Keratinocyte (primary cell): ENCODE measurements around the gene MGMT. TPM values are rescaled to one million over a fixed set of nuclear protein-coding genes. Genes with fewer than 3 reads are reported as not detected.

Experiments used
- DNase-seq: peaks from one replicate; pipeline ENCODE4 v3.0.0-alpha.2; 2011; ENCODE audit warnings: low read depth, missing footprints, low spot score
- FAIRE-seq: peaks from 2 replicates; lab custom pipeline; 2011; peaks lifted over from hg19 to GRCh38; lab: Jason Lieb, UNC
- H2AFZ ChIP-seq: 2 replicates; pipeline ENCODE4 v1.6.0; 2012; ENCODE audit warnings: low read length, control low read depth, inconsistent platforms; ENCODE audit not compliant: control insufficient read depth
- H3K27ac ChIP-seq: 2 replicates; pipeline ENCODE4 v1.5.1; 2011; ENCODE audit warnings: low read length; ENCODE audit not compliant: control insufficient read depth, insufficient read depth
- H3K27me3 ChIP-seq: 3 replicates; pipeline ENCODE4 v1.6.0; 2011; ENCODE audit warnings: low read length; ENCODE audit not compliant: control insufficient read depth, insufficient read depth; ENCODE audit errors: extremely low read depth
- H3K36me3 ChIP-seq, 2 experiments: 2 replicates in 1 of 2; 3 replicates in 1 of 2; pipeline ENCODE4 v1.5.1; 2011; ENCODE audit warnings: low read length in 2 of 2, mild to moderate bottlenecking in 1 of 2; ENCODE audit not compliant: control insufficient read depth in 2 of 2, insufficient read depth in 2 of 2; ENCODE audit errors: extremely low read depth in 1 of 2
- H3K4me1 ChIP-seq: 3 replicates; pipeline ENCODE4 v1.5.1; 2011; ENCODE audit warnings: low read length; ENCODE audit not compliant: control insufficient read depth, insufficient read depth; ENCODE audit errors: extremely low read depth
- H3K4me2 ChIP-seq: 3 replicates; pipeline ENCODE4 v1.6.0; 2011; ENCODE audit warnings: low read depth, low read length; ENCODE audit not compliant: control insufficient read depth, insufficient read depth; ENCODE audit errors: extremely low read depth
- H3K4me3 ChIP-seq, 3 experiments: fragments of 200-600 bp in 1 of 3; sonication (generic) in 1 of 3; 2 replicates in 2 of 3; 3 replicates in 1 of 3; pipeline ENCODE4 v1.5.1; 2011 to 2016; ENCODE audit warnings: low read length in 3 of 3, mild to moderate bottlenecking in 3 of 3, control low read depth in 2 of 3, inconsistent platforms in 1 of 3, low read depth in 1 of 3, mixed read lengths in 1 of 3, mixed run types in 1 of 3, moderate library complexity in 1 of 3; ENCODE audit not compliant: control insufficient read depth in 2 of 3, insufficient read depth in 2 of 3; ENCODE audit errors: extremely low read depth in 1 of 3
- H3K79me2 ChIP-seq: 2 replicates; pipeline ENCODE4 v1.6.0; 2012; ENCODE audit warnings: low read length; ENCODE audit not compliant: control insufficient read depth, insufficient read depth
- H3K9ac ChIP-seq: 3 replicates; pipeline ENCODE4 v1.6.0; 2011; ENCODE audit warnings: low read length; ENCODE audit not compliant: control insufficient read depth, insufficient read depth; ENCODE audit errors: extremely low read depth
- H3K9me1 ChIP-seq: 3 replicates; pipeline ENCODE4 v1.6.0; 2011; ENCODE audit warnings: low read length; ENCODE audit not compliant: control insufficient read depth, insufficient read depth; ENCODE audit errors: extremely low read depth
- H3K9me3 ChIP-seq: 2 replicates; pipeline ENCODE4 v1.5.1; 2012; ENCODE audit warnings: low read depth, low read length; ENCODE audit not compliant: control insufficient read depth
- H4K20me1 ChIP-seq: 3 replicates; pipeline ENCODE4 v1.6.0; 2011; ENCODE audit warnings: low read length; ENCODE audit not compliant: control insufficient read depth, insufficient read depth; ENCODE audit errors: extremely low read depth
- EZH2 ChIP-seq: IDR thresholded peaks from one replicate; pipeline ENCODE4 v1.6.1; 2012; ENCODE audit warnings: inconsistent platforms, mild to moderate bottlenecking, low read length, moderate library complexity
- dilution Hi-C: fragments of 300-500 bp; cut with MboI; formaldehyde crosslinking; loops from one replicate; pipeline ENCODE4 v1.7.0; 2020; ENCODE audit warnings: low sequenced_read_pairs; ENCODE audit not compliant: extremely low pct_ligation_motif_present
- polyA plus RNA-seq, 5 experiments: library from polyadenylated mRNA; depleted of rRNA in 3 of 5; stranded (reverse) in 3 of 5; stranded (forward) in 1 of 5; unstranded in 1 of 5; fragments of >200 nt; gene quantifications; 1 replicate in 1 of 5; 2 replicates in 3 of 5; 3 replicates in 1 of 5; pipeline versions ENCODE4 v1.2.1 to v1.2.3, GENCODE V29; 2011 to 2012; ENCODE audit warnings: missing spikeins in 2 of 5, low read depth in 1 of 5, low replicate concordance in 1 of 5
- TF ChIP-seq, protein P1 (sequence below), 3 experiments: IDR thresholded peaks in 1 of 3; conservative IDR thresholded peaks in 1 of 3; optimal IDR thresholded peaks in 1 of 3; 2 replicates in 2 of 3; 3 replicates in 1 of 3; pipeline versions ENCODE3 to v1.5.1; 2011; ENCODE audit warnings: low read length in 3 of 3, mild to moderate bottlenecking in 3 of 3, moderate library complexity in 2 of 3, control low read depth in 1 of 3, inconsistent platforms in 1 of 3; ENCODE audit not compliant: insufficient read depth in 2 of 3; ENCODE audit errors: extremely low read depth in 1 of 3

MGMT gene
- polyA plus RNA-seq, 1 donor (not counting 4 experiments of a cell fraction or from before 2014, with no cell fraction given): 15.2 TPM

DNA sequence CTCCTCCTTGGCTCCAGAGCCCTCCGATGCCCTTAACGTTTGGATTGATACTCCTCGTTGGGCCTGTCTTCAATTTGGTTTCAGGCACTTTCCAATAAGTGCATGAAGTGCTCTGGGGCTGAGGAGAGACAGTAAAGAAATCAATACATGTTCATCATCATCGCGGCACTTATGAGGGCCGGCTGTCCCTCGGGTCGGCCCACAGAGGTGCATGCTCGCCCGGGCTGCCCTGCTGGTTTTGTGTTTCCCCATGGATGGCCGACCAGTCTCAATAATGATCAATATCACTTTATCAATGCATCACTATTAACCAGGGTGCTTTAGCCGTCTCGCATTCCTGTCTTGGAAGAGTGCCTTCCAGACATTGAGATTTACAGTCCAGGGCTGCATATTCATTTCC, 342.8 kb downstream of the MGMT start:
- H3K9me3 ChIP-seq: peaks cover 9% of the 10 kb centered on the region
- H3K4me3 ChIP-seq: no peak overlapping the region
- FAIRE-seq (no peak), DNase-seq (no peak)
- dilution Hi-C loops: no loop called here
- no peak overlapping the region for H3K4me2 ChIP-seq
- no peak overlapping the region for H2AFZ ChIP-seq
- H3K4me1 ChIP-seq: no peaks in the 10 kb centered on the region
- H3K79me2 ChIP-seq: no peaks in the 10 kb centered on the region
- H3K27ac ChIP-seq: no peak overlapping the region
- no peak overlapping the region for H3K9ac ChIP-seq
- no peaks in the 10 kb centered on the region for H4K20me1 ChIP-seq
- no peak for TF ChIP-seq EZH2
- TF ChIP-seq, protein P1, sequence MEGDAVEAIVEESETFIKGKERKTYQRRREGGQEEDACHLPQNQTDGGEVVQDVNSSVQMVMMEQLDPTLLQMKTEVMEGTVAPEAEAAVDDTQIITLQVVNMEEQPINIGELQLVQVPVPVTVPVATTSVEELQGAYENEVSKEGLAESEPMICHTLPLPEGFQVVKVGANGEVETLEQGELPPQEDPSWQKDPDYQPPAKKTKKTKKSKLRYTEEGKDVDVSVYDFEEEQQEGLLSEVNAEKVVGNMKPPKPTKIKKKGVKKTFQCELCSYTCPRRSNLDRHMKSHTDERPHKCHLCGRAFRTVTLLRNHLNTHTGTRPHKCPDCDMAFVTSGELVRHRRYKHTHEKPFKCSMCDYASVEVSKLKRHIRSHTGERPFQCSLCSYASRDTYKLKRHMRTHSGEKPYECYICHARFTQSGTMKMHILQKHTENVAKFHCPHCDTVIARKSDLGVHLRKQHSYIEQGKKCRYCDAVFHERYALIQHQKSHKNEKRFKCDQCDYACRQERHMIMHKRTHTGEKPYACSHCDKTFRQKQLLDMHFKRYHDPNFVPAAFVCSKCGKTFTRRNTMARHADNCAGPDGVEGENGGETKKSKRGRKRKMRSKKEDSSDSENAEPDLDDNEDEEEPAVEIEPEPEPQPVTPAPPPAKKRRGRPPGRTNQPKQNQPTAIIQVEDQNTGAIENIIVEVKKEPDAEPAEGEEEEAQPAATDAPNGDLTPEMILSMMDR (optimal IDR thresholded peaks at IDR 0.05 in 1 of 3, IDR thresholded peaks at IDR 0.05 in 1 of 3, conservative IDR thresholded peaks at IDR 0.05 in 1 of 3; ENCODE audit: extremely low read depth in 1 of 3, insufficient read depth in 2 of 3, low read length in 3 of 3): no peak
- no peaks in the 10 kb centered on the region for H3K27me3 ChIP-seq
- H3K36me3 ChIP-seq: no peaks in the 10 kb centered on the region
- H3K9me1 ChIP-seq: no peaks in the 10 kb centered on the region

DNA sequence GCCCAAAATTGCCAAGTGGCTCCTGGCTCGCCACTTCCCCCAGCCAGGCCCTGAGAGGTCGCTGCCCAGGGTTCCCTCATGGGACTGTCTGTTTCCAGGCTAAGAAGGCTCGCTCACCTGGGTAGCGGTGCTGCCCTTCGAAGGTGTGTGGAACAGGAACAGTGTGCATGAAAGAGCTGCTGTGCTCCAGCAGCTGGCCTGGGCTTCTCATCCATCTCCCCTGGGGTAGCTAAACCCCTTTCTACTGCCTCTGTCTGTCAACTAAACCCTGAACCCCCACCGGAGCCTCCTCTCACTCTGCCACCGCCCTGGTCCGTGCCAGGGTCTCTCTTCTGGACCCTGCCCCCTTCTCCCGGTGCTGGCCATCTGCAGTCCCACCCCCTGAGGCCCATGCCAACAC, 344.2 kb downstream of the MGMT start:
- no peak overlapping the region for H2AFZ ChIP-seq

More for the DNA sequence above, 344.2 kb downstream of the MGMT start:
- no peak overlapping the region for H3K27ac ChIP-seq
- dilution Hi-C loops: no loop called here
- no peaks in the 10 kb centered on the region for H4K20me1 ChIP-seq
- DNase-seq: no peak
- no peak for FAIRE-seq
- no peak overlapping the region for H3K9ac ChIP-seq
- no peaks in the 10 kb centered on the region for H3K4me1 ChIP-seq
- no peaks in the 10 kb centered on the region for H3K36me3 ChIP-seq
- H3K4me3 ChIP-seq: no peak overlapping the region
- H3K79me2 ChIP-seq: no peaks in the 10 kb centered on the region
- no peaks in the 10 kb centered on the region for H3K9me1 ChIP-seq
- H3K9me3 ChIP-seq: peaks cover 9% of the 10 kb centered on the region
- no peaks in the 10 kb centered on the region for H3K27me3 ChIP-seq
- TF ChIP-seq, protein P1 (optimal IDR thresholded peaks at IDR 0.05 in 1 of 3, IDR thresholded peaks at IDR 0.05 in 1 of 3, conservative IDR thresholded peaks at IDR 0.05 in 1 of 3; ENCODE audit: extremely low read depth in 1 of 3, insufficient read depth in 2 of 3, low read length in 3 of 3): no peak
- TF ChIP-seq EZH2: no peak
- no peak overlapping the region for H3K4me2 ChIP-seq
